ENCODE results near the gene DLEU7.

- TF ChIP-seq CTCF (IDR thresholded peaks at IDR 0.05) (no peak), EZH2 (IDR thresholded peaks at IDR 0.05; ENCODE audit: borderline replicate concordance, insufficient read depth, low read depth, low read length, poor library complexity, severe bottlenecking) (no peak)
Measured at GRCh38 chr13:50847501-50847900, 4.0 kb upstream of the DLEU7 start.
